DOHH2 (cell line): Measurements from ENCODE around the gene COL9A3.

Source experiments
- H3F3A ChIP-seq: fragments of 200-600 bp; sonication (generic), shearing (Covaris generic); 2 replicates; pipeline ENCODE4 v1.6.0; 2016; ENCODE audit warnings: antibody characterized with exemption, mild to moderate bottlenecking; ENCODE audit not compliant: control insufficient read depth, insufficient read depth
- H3K27ac ChIP-seq: fragments of 200-600 bp; sonication (generic); 2 replicates; pipeline ENCODE4 v1.5.1; 2014; ENCODE audit warnings: low read depth, mild to moderate bottlenecking, low read length, moderate library complexity
- H3K27me3 ChIP-seq: fragments of 200-600 bp; sonication (generic); 2 replicates; pipeline ENCODE4 v1.6.1; 2014; ENCODE audit warnings: mild to moderate bottlenecking, low read length, mixed read lengths; ENCODE audit not compliant: control insufficient read depth
- H3K36me3 ChIP-seq: fragments of 200-600 bp; sonication (generic); 2 replicates; pipeline ENCODE4 v1.6.1; 2014; ENCODE audit warnings: mild to moderate bottlenecking, low read length, moderate library complexity, mixed read lengths; ENCODE audit not compliant: control insufficient read depth
- H3K4me1 ChIP-seq: fragments of 200-600 bp; sonication (generic); 2 replicates; pipeline ENCODE4 v1.6.1; 2014; ENCODE audit warnings: mild to moderate bottlenecking, low read length, mixed read lengths; ENCODE audit not compliant: control insufficient read depth
- H3K4me2 ChIP-seq: fragments of 200-600 bp; sonication (generic); 2 replicates; pipeline ENCODE4 v1.6.0; 2014; ENCODE audit warnings: mild to moderate bottlenecking, low read length, moderate library complexity
- H3K4me3 ChIP-seq: fragments of 200-600 bp; sonication (generic); 2 replicates; pipeline ENCODE4 v1.5.1; 2014; ENCODE audit warnings: mild to moderate bottlenecking, low read length, mixed read lengths
- H3K79me2 ChIP-seq: fragments of 200-600 bp; sonication (generic); 2 replicates; pipeline ENCODE4 v1.6.1; 2014; ENCODE audit warnings: mild to moderate bottlenecking, low read length, mixed read lengths; ENCODE audit not compliant: control insufficient read depth
- H3K9me2 ChIP-seq: fragments of 200-600 bp; sonication (generic); replicated peaks from 2 replicates; pipeline ENCODE4 v1.6.1; 2014; ENCODE audit warnings: mild to moderate bottlenecking, low read length, mixed read lengths; ENCODE audit not compliant: control insufficient read depth
- H3K9me3 ChIP-seq: fragments of 200-600 bp; sonication (generic); 2 replicates; pipeline ENCODE4 v1.6.1; 2014; ENCODE audit warnings: antibody characterized with exemption, low read length, mixed read lengths; ENCODE audit not compliant: control insufficient read depth, insufficient read depth
- H4K20me1 ChIP-seq: fragments of 200-600 bp; sonication (generic); 2 replicates; pipeline ENCODE4 v1.6.0; 2014; ENCODE audit warnings: low read depth, mild to moderate bottlenecking, antibody characterized with exemption, low read length, moderate library complexity; ENCODE audit not compliant: control insufficient read depth, insufficient read depth
- CTCF ChIP-seq: fragments of 200-600 bp; sonication (generic); IDR thresholded peaks from one replicate; pipeline ENCODE4 v1.5.1; 2014; ENCODE audit warnings: antibody characterized with exemption, mild to moderate bottlenecking, low read depth, low read length; ENCODE audit not compliant: poor library complexity, severe bottlenecking
- EZH2phosphoT487 ChIP-seq: fragments of 200-600 bp; sonication (generic); IDR thresholded peaks from 2 replicates; pipeline ENCODE4 v1.6.1; 2017; ENCODE audit warnings: borderline replicate concordance, mild to moderate bottlenecking, antibody characterized with exemption, low read length, moderate library complexity, mixed read lengths

The COL9A3 gene

GRCh38 chr20:62779417-62779685, 37.5 kb upstream of the COL9A3 start:
- Histone ChIP-seq H3K79me2 (no peaks in the 10 kb centered on the region), H3K9me2 (no peaks in the 10 kb centered on the region), H3K9me3 (no peaks in the 10 kb centered on the region), H3F3A (no peaks in the 10 kb centered on the region), H3K4me1 (peaks cover 27% of the 10 kb centered on the region), H3K27me3 (no peaks in the 10 kb centered on the region), H3K4me3 (no peak overlapping the region), H3K36me3 (no peaks in the 10 kb centered on the region), H4K20me1 (no peaks in the 10 kb centered on the region), H3K27ac (no peak overlapping the region), H3K4me2 (no peak overlapping the region)
- TF ChIP-seq EZH2phosphoT487, result no peak
- TF ChIP-seq CTCF, result no peak

GRCh38 chr20:62780204-62780603, 36.6 kb upstream of the COL9A3 start:
- Histone ChIP-seq H3K36me3 (no peaks in the 10 kb centered on the region), H3K4me3 (no peak overlapping the region), H3K27ac (no peak overlapping the region), H3K9me2 (no peaks in the 10 kb centered on the region), H3K79me2 (no peaks in the 10 kb centered on the region), H3K4me2 (no peak overlapping the region), H3K4me1 (peaks cover 19% of the 10 kb centered on the region), H3K27me3 (no peaks in the 10 kb centered on the region), H3F3A (no peaks in the 10 kb centered on the region), H4K20me1 (no peaks in the 10 kb centered on the region), H3K9me3 (no peaks in the 10 kb centered on the region)
- TF ChIP-seq EZH2phosphoT487 (no peak), CTCF (no peak)

DNA sequence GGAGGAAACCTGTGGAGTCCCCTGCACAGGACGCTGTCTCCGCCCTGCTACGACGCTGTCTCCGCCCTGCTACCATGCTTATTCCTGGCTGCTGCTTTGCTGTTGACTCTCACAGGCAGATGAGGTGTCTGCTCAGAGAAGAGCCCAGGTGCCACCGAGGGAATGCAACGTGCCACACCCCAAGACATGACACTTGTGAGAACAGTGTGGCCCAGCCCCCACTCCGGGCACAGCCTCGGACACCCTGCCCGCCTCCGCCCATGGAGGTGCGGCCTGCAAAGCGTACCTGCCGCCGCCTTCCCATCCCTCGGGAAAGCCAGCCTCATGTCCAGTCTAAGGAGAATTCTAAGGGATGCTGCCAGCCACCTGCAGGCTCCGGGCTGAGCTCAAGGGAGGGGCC, 36.2 kb upstream of the COL9A3 start:
- TF ChIP-seq EZH2phosphoT487 (no peak), CTCF (no peak)
- Histone ChIP-seq H3K27ac (no peak overlapping the region), H3K9me3 (no peaks in the 10 kb centered on the region), H3K4me1 (peaks cover 19% of the 10 kb centered on the region), H3K4me3 (no peak overlapping the region), H3K79me2 (no peaks in the 10 kb centered on the region), H3F3A (no peaks in the 10 kb centered on the region), H4K20me1 (no peaks in the 10 kb centered on the region), H3K9me2 (no peaks in the 10 kb centered on the region), H3K4me2 (no peak overlapping the region), H3K36me3 (no peaks in the 10 kb centered on the region), H3K27me3 (no peaks in the 10 kb centered on the region)
